ENCODE measurements around the gene BATF3. TPM values are rescaled to one million over a fixed set of nuclear protein-coding genes. Genes with fewer than 3 reads are reported as not detected.

Gene BATF3
- total and polyA plus RNA-seq, 8 donors = 0.20 to 3.1 (median 0.95) TPM; not detected in 1

- Histone ChIP-seq H3K27ac (no peak overlapping the region), H3K9me3 (no peaks in the 10 kb centered on the region), H3K4me3 (no peak overlapping the region), H3K36me3 (no peaks in the 10 kb centered on the region), H3K4me1 (no peaks in the 10 kb centered on the region), H3K27me3 (peaks cover 0 to 31% (median 0%) of the 10 kb centered on the region in 4 donors)
- FAIRE-seq (no peak), DNase-seq (no peak), ATAC-seq (no peak)
- 81 to 84% methylated on average over 9 of the region's 9 CpGs for WGBS, 2 donors
- no peak for TF ChIP-seq CTCF (IDR thresholded peaks at IDR 0.05)
- intact Hi-C loops (cut with DNase I) = no loop called here
Measured at GRCh38 chr1:212692774-212693644, 6.6 kb downstream of the BATF3 start.

- ATAC-seq = no peak
- WGBS, 2 donors = 56 to 71% methylated on average over 9 of the region's 9 CpGs
- FAIRE-seq = no peak
- Histone ChIP-seq H3K9me3 (no peaks in the 10 kb centered on the region), H3K4me1 (no peaks in the 10 kb centered on the region), H3K27me3 (peaks cover 0 to 17% (median 0%) of the 10 kb centered on the region in 4 donors), H3K36me3 (no peaks in the 10 kb centered on the region), H3K4me3 (no peak overlapping the region), H3K27ac (no peak overlapping the region)
- intact Hi-C loops (cut with DNase I) = no loop called here
- DNase-seq = no peak
- TF ChIP-seq CTCF (IDR thresholded peaks at IDR 0.05) = no peak
Measured at GRCh38 chr1:212691561-212692071, 8.0 kb downstream of the BATF3 start.

- no peak for ATAC-seq
- intact Hi-C loops (cut with DNase I) = no loop called here
- no peak for DNase-seq
- WGBS, 2 donors = 78 to 85% methylated on average over 4 of the region's 4 CpGs
- no peak for FAIRE-seq
- no peak for TF ChIP-seq CTCF (IDR thresholded peaks at IDR 0.05)
- Histone ChIP-seq H3K27ac (no peak overlapping the region), H3K4me3 (no peak overlapping the region), H3K4me1 (no peaks in the 10 kb centered on the region), H3K36me3 (no peaks in the 10 kb centered on the region), H3K9me3 (no peaks in the 10 kb centered on the region), H3K27me3 (peaks cover 0 to 17% (median 0%) of the 10 kb centered on the region in 4 donors)
Measured at GRCh38 chr1:212690816-212691403, 8.7 kb downstream of the BATF3 start.

GRCh38 chr1:212689758-212690529 is 9.7 kb downstream of the BATF3 start:
- FAIRE-seq (no peak), DNase-seq (no peak), ATAC-seq (no peak)
- no peak for TF ChIP-seq CTCF (IDR thresholded peaks at IDR 0.05)
- Histone ChIP-seq H3K4me1 (no peaks in the 10 kb centered on the region), H3K9me3 (no peaks in the 10 kb centered on the region), H3K27me3 (peaks cover 0 to 10% (median 0%) of the 10 kb centered on the region in 4 donors), H3K27ac (no peak overlapping the region), H3K36me3 (no peaks in the 10 kb centered on the region), H3K4me3 (no peak overlapping the region)
- WGBS, 2 donors = 69 to 79% methylated on average over 12 of the region's 12 CpGs
- intact Hi-C loops (cut with DNase I) = no loop called here

Measured in pancreas (tissue), 10 donors.